Fibroblast of villous mesenchyme (primary cell): ENCODE data around the gene ZNF407. TPM values are rescaled to one million over a fixed set of nuclear protein-coding genes. Genes with fewer than 3 reads are reported as not detected.

Experiments
- DNase-seq: peaks from one replicate; pipeline ENCODE4 v3.0.0-alpha.2; 2010; ENCODE audit warnings: low read depth
- H3K4me3 ChIP-seq: 2 replicates; pipeline ENCODE4 v1.5.1; 2011; ENCODE audit warnings: low read depth, mild to moderate bottlenecking, low read length
- total RNA-seq: library from RNA; depleted of rRNA; stranded (reverse); fragments of >200 nt; gene quantifications from 2 replicates; pipeline ENCODE4 v1.2.3, GENCODE V29; 2012
- TF ChIP-seq, protein P1 (sequence below): IDR thresholded peaks from 2 replicates; pipeline ENCODE4 v1.5.1; 2012; ENCODE audit warnings: low read depth, mild to moderate bottlenecking, low read length; ENCODE audit not compliant: insufficient read depth

Gene ZNF407
- total RNA-seq, 1 donor = 22.0 TPM

DNA sequence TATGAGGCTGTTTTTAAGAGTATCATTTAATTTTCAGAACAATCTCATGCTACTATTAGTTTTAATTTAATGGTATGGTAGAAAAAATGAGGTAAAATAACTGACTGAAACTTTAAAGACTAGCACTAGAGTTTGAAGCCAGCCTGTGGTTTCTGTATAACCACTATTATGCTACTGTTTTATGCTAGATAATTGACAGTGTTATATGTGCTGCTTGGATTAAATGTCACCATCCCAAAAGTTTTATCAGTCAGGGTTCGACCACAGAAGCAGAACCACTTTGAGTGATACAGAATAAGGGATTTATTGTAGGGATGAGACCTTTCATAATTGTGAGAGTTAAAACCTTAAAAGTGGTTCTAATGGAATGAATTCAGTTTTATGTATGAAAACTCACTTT is 339.6 kb downstream of the ZNF407 start:
- DNase-seq = no peak
- TF ChIP-seq, protein P1, sequence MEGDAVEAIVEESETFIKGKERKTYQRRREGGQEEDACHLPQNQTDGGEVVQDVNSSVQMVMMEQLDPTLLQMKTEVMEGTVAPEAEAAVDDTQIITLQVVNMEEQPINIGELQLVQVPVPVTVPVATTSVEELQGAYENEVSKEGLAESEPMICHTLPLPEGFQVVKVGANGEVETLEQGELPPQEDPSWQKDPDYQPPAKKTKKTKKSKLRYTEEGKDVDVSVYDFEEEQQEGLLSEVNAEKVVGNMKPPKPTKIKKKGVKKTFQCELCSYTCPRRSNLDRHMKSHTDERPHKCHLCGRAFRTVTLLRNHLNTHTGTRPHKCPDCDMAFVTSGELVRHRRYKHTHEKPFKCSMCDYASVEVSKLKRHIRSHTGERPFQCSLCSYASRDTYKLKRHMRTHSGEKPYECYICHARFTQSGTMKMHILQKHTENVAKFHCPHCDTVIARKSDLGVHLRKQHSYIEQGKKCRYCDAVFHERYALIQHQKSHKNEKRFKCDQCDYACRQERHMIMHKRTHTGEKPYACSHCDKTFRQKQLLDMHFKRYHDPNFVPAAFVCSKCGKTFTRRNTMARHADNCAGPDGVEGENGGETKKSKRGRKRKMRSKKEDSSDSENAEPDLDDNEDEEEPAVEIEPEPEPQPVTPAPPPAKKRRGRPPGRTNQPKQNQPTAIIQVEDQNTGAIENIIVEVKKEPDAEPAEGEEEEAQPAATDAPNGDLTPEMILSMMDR = no peak
- H3K4me3 ChIP-seq = no peak overlapping the region

DNA sequence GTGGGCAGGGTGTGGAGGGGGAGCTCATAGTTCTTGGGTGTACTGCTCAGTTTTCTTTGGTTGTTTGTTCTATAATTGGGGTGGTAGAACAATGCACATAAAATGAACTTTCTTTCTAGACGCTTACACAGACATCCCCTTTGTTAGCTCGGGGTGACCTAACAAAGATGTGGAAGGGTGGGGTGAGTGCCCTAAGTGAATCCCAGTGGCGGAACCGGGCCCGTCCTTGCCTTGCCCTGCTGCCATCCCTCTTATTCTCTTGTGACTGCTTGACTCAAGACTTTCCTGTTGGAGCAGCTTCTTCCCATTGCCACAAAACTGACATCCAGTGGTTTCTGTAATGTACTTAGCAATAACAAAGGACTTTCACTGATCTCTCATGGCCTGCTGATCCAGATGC is 343.2 kb downstream of the ZNF407 start:
- H3K4me3 ChIP-seq = no peak overlapping the region
- TF ChIP-seq, protein P1 = no peak
- no peak for DNase-seq

DNA sequence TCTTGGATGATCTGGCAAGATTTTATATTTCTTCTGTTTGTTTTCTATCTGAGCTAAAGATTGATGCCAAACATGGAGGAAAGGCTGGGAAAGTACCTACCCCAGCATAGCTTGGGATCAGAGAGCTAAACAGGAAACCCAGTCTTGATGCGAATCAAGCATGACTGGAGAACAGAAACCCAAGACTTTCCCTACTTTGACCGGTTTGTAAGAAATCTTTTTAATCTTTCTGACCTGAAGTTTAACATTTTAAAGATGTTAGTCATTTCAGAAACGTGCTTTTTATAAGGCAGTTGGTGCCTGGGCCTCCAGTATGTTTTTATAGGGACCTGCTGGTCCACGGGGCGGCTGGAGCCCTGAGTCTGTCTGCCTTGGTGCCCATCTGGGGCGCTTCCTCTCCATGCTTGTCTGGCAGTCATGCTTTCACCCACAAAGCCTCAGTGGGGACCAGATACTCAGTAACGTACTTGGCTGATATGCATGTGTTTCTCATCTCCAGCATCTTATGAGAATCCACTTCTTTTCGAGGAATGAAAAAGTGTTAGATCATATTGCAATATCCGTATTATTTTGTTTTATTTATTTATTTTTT is 344.7 kb downstream of the ZNF407 start:
- TF ChIP-seq, protein P1 = no peak
- H3K4me3 ChIP-seq = no peak overlapping the region
- peak; percentile 16 for DNase-seq

DNA sequence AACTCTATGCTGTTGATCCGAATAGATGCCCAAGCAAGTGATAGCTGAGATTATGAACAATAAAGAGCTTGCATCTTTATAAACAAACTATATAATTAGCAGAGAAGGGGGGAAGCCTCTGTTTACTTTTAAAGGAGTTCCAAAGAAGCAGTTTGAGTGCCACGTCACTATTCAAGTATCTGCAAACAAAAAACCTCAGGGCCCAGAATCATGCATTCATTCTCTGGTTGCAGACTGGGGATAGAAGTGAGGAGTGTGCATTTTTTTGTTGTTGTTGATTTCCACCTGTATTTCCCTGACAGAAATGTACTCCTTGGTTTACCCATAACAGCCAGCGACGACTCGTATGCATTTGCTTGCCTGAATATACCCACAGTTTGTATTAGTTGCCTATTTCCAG is 347.0 kb downstream of the ZNF407 start:
- peak; percentile 64 for DNase-seq
- no peak overlapping the region for H3K4me3 ChIP-seq
- TF ChIP-seq, protein P1 = no peak

DNA sequence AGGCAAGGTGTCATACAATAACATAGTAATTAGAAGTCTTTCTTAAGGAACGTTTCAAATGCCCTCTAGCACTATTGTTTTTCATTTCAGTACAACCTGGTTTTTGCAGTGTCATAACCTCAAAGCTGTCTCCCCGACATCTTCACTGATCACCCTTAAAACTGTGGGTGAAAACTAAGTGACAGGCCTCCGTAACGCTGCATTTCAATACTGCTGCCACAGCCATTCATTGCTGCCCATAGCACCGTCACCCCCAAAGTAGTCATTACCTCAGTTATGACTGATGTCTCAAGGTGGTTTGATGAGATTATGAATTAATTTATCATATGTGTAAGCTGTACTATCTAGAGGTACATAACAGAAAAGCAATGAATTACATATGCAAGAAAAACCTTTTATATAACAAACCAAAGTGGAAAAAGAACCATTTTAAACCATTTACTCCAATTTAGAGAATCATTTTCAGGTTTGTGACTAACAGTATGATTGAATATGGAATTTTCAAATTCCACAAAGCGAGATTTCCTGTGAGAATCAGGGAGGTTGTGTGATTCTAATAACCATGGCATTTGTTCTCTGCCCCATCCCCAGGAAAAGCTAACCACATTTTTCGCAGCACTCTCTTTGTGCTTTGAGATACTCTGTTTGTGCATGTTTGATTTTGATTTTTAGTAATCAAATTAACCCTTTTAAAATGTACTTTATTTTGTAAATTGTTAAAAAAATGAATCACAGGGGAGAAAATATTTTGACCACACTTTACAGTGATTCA is 348.3 kb downstream of the ZNF407 start:
- TF ChIP-seq, protein P1 = no peak
- no peak for DNase-seq

DNA sequence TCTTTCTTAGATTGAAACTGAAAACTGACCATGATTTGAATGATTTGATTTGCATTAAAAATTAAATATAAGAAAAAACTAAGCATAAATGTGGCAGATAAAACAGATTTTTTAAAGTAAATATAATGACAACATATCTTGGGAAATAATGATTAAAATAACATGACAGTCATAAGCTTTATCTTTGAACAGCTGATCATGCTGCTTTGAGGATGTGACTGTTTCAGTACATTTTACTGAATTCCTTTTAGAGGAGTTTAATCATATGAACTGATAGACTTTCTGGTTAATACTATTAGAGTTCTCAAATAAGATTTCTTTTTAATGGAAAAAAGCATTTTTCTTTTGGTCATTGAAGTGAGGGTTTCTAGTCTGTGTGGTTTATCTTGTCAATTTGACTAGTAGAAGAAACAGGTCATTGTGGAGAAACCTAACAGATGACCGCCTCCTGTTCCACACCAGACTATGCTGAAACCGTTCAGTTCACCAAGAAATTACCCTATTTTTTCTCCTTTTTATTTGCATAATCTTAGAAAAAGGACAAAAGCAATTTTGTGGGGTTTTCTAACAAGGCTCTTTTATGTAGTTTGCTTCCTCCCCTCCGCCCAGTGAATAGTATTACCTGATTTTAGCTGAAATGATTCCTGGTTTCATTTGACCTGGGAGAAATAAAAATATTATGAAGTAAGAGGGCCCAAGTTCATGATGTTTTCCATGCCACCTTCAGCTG is 349.1 kb downstream of the ZNF407 start:
- no peak for DNase-seq
- TF ChIP-seq, protein P1 = no peak
- H3K4me3 ChIP-seq = no peak overlapping the region

More for the DNA sequence above, 348.3 kb downstream of the ZNF407 start:
- no peak overlapping the region for H3K4me3 ChIP-seq
